ENCODE data around the gene ANKRD13B. TPM values are rescaled to one million over a fixed set of nuclear protein-coding genes. Genes with fewer than 3 reads are reported as not detected.
A peak's percentile ranks its signal among the peaks of the same experiment; 100 is the strongest.

ANKRD13B gene
- total and polyA plus RNA-seq, 2 of the 13 experiments (the other 11 are each of a cell fraction or from before 2014, with no cell fraction given) = 1.7 to 1.8 TPM

- TF ChIP-seq PRDM10 (CRISPR knock-in tag; IDR thresholded peaks at IDR 0.05; ENCODE audit: low read depth) (0 out of 2 replicates have a peak, but pooled peaks have one; percentile 49), GTF2F1 (IDR thresholded peaks at IDR 0.05; ENCODE audit: low read length) (no peak), MYPOP (CRISPR knock-in tag; IDR thresholded peaks at IDR 0.05) (peak; percentile 81; the same call in 1 of the 2 replicates), AHR (CRISPR knock-in tag; IDR thresholded peaks at IDR 0.05) (peak; percentile 37; the same call in 1 of the 2 replicates), SOX6 (IDR thresholded peaks at IDR 0.05) (no peak), SOX6 (CRISPR knock-in tag; IDR thresholded peaks at IDR 0.05) (peak; percentile 81), NCOA5 (CRISPR knock-in tag; IDR thresholded peaks at IDR 0.05) (no peak), ZNF343 (CRISPR knock-in tag; IDR thresholded peaks at IDR 0.05) (peak; percentile 68; the same call in 1 of the 2 replicates), ZNF350 (CRISPR knock-in tag; IDR thresholded peaks at IDR 0.05; ENCODE audit: borderline replicate concordance, low read depth) (peak; percentile 85), ZBTB26 (CRISPR knock-in tag; IDR thresholded peaks at IDR 0.05; ENCODE audit: borderline replicate concordance) (0 out of 2 replicates have a peak, but pooled peaks have one; percentile 50), ZNF354B (CRISPR knock-in tag; IDR thresholded peaks at IDR 0.05) (0 out of 2 replicates have a peak, but pooled peaks have one; percentile 53), MIXL1 (CRISPR knock-in tag; IDR thresholded peaks at IDR 0.05) (peak; percentile 81), ESRRA (CRISPR knock-in tag; IDR thresholded peaks at IDR 0.05; ENCODE audit: low read depth) (peak; percentile 87), SP1 (IDR thresholded peaks at IDR 0.05) (no peak), SP1 (CRISPR knock-in tag; IDR thresholded peaks at IDR 0.05) (peak; percentile 37; the same call in 1 of the 2 replicates), KLF6 (CRISPR knock-in tag; IDR thresholded peaks at IDR 0.05) (no peak), KAT2B (IDR thresholded peaks at IDR 0.05; ENCODE audit: borderline replicate concordance, low read depth, low read length) (no peak), ZNF672 (CRISPR knock-in tag; IDR thresholded peaks at IDR 0.05) (no peak), JUND (CRISPR knock-in tag; IDR thresholded peaks at IDR 0.05) (0 out of 2 replicates have a peak, but pooled peaks have one; percentile 54), ISL2 (CRISPR knock-in tag; IDR thresholded peaks at IDR 0.05) (peak; percentile 66; the same call in 1 of the 2 replicates), POLR2A (IDR thresholded peaks at IDR 0.05; ENCODE audit: insufficient read depth in 1 of 2, low read depth in 2 of 2, low read length in 2 of 2) (0 out of 4 replicates have a peak, but pooled peaks of 1 of the 2 experiments have one; percentile 23), ZNF720 (CRISPR knock-in tag; IDR thresholded peaks at IDR 0.05) (no peak), ZNF235 (CRISPR knock-in tag; IDR thresholded peaks at IDR 0.05; ENCODE audit: borderline replicate concordance) (no peak), ZNF775 (CRISPR knock-in tag; IDR thresholded peaks at IDR 0.05; ENCODE audit: borderline replicate concordance) (no peak), LCORL (IDR thresholded peaks at IDR 0.05) (no peak), LCORL (CRISPR knock-in tag; IDR thresholded peaks at IDR 0.05) (peak; percentile 91), TCF12 (IDR thresholded peaks at IDR 0.05) (no peak), TCF12 (CRISPR knock-in tag; IDR thresholded peaks at IDR 0.05) (0 out of 2 replicates have a peak, but pooled peaks have one; percentile 55)
Measured at GRCh38 chr17:29574732-29575510, 18.0 kb upstream of the ANKRD13B start (continued).

All from HepG2 (cell line).